Ecto neural progenitor cell (in vitro differentiated cells): ENCODE results near the gene ROBO1.
"Not testable (repeated sequence)": the region's sequence is repeated elsewhere in the genome, so short reads cannot be mapped to it uniquely, and the experiment has no call there.

Experiments
- DNase-seq: peaks from one replicate; pipeline ENCODE4 v3.0.0-alpha.2; 2018; ENCODE audit warnings: low spot score

Gene ROBO1

DNA sequence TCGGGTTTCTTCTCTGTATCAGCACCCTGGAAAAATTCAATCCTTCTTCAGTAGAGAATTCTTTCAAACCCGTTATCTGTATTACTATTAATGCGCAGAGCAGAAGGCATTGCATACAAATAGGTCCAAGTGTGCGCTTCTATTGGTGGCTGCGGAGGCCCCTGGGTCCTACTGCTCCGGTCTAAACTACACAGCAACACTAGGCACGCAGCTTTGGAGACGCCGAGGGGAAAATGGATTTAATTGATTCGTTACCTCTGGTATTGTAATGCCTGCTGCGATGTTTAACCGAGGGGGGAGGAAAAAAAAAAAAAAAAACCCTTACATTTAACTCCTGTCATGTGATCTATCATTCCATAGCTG is at the start of gene ROBO1:
Gene ROBO1 (minus strand): TSS at position 94 of the 363 bp plus-strand sequence.
- DNase-seq: peak; percentile 55

DNA sequence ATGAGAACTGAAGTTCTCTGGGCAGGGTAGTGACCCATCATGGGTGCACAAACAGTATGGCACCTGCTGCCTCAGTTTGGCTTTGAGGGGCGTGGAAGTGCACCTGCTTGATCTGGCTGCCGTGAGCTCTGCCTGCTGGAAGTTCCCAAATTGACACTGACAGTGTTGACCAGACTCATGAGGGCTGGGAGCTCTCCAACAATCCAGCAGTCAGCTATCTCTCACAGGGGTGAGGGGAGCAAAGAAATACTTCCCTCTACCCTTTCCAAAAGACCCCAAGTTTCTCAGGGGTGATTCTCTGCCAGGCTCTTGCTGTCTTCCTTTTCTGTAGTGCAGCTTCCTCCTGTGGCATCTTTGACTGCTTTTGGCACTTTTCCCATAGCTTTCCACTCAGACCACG is 49.4 kb upstream of the ROBO1 start:
- DNase-seq: no peak

DNA sequence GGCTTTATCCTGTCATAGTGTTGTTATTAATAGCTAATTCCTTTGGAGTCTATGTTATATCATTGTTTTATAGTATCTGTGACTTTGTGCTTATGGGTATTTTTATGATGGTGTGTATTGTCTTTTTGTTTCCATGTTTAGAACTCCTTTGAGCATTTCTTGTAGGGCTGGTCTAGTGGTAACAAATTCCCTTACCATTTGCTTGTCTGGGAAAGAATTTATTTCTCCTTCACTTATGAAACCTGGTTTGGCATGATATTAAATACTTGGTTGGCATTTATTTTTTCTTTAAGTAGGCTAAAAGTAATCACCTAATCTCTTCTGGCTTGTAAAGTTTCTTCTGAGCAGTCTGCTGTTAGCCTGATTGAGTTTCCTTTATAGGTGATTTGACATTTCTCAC is 47.7 kb upstream of the ROBO1 start:
- no peak for DNase-seq

DNA sequence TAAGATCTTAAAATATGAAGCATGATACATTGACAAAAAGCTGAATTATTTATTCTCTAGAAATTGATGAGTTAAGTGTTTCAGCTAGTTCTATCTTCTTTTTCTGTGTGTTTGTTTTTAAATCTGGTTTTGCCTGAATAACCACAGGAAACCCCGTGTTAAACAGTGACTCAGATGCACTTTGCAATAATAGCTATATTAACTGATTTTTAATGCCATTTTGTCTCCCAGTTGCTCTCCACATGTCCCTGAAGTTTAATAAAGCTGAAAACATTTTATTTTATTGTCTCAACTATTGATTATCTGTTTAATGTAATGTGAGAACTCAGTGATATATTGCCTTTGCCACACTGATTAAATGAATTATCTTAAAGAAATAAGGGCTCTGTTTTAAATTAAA is 42.8 kb upstream of the ROBO1 start:
- no peak for DNase-seq

DNA sequence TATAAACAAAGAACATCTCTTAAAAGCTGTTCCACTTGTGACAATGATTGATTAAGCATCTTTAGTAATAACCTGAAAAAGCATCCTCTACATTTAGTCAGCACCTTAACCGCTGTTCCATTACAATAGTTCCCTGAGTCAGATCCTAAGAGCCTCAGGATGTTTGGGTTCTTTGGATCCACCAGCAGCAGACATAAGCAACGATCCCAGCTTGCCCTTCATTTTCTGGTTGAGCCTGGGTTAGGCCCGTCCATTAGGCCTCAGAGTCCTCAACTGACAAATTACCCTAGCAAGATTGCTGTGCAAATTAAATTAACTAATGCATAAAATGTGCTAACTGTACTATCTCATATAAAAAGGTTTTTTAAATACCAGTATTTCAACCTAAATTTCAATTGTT is 42.3 kb upstream of the ROBO1 start:
- DNase-seq: no peak

DNA sequence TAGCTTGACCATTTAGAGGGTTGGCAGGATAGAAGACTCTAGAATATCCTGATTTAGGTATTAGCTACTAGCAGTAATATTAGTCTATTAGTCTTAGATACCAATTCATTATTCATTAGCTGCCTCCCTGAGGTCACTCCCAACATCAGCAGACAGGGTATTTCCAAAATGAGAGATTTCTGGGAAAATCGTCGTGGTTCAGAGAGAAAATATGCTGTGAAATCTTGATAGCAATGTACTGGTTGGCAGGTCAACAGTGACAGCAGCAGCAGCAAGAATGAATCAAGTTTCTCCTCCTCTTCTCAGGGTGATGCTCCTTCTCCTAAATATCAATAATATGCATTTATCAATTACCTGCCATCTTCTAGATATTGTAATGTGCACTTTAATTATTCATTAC is 41.3 kb upstream of the ROBO1 start:
- DNase-seq: no peak

DNA sequence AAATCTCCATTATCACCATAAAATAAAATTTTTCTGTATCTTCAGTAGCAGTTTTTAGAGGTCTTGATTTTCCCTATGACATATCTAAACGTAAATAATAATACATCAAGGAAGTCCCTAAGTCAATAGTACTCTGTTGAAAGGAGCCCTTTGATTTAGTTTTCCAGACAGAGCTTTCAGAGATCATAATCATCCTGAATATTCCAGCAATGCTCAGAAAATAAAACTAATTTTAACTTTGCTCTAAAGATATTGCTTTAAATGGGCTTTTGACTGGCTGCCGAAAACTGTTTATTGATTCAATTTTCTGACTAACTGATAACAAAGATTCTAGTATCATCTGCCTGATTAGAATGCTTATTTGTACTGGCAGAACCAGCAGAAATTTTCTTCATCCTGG is 40.7 kb upstream of the ROBO1 start:
- no peak for DNase-seq

DNA sequence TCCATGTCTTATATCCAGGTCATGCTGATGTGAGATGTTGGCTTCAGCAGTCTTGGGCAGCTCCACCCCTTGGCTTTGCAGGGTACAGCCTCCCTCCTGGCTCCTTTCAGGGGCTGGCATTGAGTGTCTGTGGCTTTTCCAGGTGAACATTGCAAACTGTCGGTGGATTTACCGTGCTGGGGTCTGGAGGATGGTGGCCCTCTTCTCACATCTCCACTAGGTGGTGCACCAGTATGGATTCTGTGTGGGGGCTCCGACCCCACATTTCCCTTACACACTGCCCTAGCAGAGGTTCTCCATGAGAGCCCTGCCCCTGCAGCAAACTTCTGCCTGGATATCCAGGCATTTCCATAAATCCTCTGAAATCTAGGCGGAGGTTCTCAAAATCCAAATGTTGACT is 22.4 kb upstream of the ROBO1 start:
- not testable (repeated sequence) for DNase-seq

DNA sequence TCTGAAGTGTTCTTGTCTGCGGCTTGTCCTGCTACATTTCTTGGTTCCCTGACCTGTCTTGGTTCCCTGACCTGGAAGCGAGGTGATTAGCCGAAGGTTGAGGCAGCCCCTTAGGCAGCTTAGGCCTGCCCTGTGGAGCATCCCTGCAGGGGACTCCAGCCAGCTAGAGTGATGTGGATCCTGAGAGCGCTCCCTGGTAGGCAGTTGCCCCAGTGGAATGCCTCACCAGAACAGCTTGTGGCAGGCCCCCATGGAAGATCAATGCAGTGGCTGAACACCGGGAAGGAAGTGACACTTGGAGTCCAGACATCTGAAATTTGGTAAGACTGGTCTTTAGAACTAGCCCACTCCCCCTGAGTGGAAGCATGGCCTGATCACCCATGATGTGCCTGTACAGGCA is 5.5 kb upstream of the ROBO1 start:
- no peak for DNase-seq

DNA sequence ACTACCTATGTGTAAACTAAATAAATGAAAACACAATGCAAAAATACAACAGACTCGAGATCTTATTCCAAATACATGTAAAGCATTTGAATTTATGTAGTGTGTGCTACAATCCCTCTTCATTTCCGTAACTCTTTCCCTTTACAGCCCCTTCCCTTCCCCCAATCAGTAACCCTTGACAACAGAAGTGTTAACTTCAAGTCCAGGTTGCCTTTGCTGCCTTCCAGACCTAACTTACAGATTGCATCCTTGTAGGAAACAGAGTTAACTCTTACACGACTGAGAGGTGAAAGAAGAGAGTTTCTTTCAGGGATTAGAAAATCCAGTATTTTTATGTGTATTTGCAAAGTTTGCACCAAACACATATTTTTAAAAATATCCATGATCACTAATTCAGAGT is 1.4 kb upstream of the ROBO1 start:
- DNase-seq: no peak

DNA sequence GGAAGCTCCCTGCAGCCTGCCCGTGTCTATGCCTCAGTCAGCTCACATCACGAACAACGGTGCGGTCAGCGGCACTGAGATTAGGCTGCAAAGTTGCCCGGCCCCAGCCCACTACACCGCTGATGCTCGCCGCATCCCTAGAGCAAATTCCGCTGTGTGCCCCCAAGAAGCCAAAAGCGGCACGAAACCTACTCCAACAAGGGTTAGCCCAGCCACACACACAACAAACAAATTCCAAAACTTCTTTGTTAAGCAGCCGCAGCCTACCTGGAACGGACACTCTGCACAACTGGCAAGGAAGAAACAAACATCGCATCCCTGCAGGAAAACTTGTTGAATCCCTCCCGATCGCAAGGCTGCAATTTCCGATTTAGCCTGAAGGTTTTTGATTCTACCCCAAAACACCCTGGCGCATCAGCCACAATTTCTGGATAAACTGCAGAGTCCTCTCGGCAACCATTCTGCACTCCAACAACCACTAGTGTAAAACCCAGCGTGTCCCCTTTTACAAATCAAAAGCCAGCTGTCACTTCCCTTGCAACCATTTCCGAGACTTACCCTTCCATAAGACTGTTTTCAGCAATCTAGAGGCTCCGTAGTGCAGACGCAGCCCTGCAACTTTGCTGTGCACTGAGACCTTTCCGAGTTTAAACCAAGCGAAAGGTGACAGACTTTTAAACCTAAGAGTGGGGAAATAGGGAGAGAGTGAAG is 449 bp downstream of the ROBO1 start:
- DNase-seq: peak; percentile 60

DNA sequence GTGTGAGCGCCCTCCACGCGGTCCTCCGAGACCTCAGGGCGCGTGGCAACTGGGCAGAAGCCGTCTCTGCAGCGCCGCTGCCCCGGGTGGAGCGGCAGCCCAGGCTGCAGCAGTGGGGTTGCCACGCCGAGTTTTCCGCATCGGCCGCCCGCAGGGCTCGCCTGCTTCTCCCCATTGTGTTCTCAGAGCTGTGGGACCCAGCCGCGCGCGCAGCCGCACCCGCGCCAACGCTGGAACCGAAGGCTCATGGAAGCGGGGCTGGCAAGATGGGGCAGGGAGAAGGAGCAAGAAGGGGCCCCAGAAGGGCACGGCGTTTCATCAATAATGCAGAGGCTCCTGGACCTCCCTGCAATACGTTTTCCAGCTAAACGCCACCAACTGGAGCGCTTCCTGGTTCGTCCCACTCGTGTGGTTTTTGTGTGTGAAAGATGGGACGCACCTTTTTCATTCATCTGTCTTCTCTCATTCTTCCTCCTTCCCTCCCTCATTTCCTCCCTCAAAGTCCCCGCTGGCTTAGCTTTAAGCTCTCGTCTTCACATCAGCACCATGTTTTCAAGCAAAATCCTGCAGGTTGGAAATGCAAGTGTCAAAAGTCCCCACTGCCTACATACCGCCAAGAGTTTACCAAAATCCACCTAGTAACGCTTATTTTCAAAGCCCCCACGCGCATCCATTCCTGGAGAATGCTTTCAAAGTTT is 1.2 kb downstream of the ROBO1 start:
- peak; percentile 57 for DNase-seq

DNA sequence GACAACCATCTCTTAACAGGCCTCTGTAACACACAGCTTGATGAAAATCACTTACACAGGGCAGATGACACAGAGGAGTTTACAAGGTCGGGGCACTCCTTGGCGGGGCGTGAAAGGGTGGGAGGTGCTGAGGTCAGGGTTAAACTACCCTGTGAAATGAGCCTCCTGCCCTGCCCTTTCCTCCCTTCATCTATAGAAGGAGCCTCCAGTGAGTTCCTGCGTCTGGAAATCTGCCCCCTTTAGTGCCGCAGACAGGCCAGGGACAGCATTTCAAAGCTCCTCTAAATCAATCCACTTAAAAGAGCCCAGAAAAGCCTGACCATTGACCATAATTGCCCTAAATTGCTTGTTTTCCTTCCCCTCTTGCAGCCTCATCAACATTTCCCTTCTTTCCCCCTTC is 1.9 kb downstream of the ROBO1 start:
- no peak for DNase-seq

DNA sequence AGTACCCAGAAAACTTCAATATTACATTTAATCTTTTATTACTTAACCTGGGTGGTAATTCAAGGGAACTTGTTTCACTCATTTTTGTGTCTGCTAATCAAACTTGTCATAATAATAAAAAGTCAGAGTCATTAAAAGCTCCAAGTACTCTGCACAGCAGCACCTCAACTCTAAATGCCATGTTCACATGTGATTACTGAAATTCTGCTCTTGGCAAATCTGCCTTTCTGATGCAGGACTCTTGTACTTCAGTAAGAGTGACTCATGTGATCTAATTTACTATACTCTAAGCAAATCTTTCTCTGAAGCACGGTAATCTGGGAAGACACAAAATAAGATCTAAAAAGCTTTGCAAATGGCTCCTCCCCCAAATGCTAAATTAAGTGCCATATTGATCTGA is 6.4 kb downstream of the ROBO1 start:
- no peak for DNase-seq

DNA sequence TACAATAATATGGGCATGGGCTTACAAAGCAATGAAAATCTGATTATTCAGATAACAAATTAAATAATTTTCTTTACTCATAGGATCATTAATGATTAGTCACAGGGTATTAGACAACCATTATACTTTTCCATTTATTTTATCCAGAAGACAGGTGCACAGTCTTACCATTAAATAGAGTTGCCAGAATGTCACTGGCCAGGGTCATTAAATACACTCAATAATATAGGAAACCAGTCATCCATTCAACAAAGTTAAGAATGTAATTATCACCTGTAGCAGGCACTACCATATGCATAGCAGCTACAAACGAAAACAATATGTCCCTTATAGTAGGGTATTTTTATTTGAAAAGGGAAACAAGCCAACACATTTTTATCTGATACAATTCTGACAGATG is 16.1 kb downstream of the ROBO1 start:
- DNase-seq: no peak

DNA sequence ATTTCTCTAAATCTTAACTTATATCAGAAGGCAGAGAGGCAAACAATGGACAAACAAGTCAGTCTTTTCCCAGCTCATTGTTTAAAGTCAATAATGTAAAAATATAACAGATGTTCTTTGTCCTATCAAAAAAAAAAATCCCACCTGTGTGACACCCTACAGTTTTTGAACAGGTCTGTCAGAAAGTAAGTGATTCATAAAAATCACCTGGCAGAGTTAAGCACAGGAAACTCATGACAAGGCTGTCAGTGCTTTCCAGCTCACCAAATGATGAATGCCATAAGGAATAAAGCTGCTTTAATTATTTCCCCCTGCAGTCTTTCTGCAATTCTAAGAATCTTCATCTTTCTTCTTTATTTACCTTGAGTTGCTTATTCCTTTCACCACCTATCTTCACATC is 30.3 kb downstream of the ROBO1 start:
- no peak for DNase-seq

DNA sequence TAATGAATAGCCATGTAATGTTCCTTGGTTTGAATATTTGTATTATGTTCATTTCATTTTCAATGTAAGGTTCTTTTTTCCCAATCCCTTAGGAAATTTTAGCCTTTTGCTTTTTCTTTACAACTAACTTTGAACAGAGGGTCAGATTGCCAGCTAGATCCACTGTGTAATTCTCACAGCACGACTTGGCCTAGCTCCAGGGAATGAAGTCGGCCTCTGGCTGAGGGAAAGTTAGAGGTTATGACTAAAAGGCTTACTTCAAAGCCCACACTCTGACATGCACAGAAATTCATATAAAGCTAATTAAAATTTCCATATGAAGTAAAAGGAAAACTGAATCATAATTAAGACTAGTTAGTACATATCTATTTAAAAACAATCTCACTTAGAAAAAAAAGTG is 38.7 kb downstream of the ROBO1 start:
- no peak for DNase-seq

DNA sequence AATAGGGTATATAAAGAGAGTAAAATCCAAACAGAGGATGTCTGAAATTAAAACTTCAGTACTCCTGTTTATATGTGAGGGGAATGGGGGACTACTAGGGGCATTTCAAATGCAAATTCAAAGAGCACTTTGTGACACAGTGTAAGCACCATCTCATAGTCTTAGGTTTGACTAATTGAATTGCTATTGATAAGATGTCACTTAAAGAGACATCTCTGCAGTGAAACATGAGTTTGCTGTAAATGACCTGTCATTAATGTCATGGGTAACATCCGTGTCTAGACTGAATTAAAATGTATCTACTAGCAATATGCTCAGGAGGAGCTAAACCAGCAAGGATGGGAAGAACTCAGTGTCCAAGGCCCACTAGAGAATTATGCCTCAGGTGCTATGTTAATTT is 41.0 kb downstream of the ROBO1 start:
- no peak for DNase-seq

DNA sequence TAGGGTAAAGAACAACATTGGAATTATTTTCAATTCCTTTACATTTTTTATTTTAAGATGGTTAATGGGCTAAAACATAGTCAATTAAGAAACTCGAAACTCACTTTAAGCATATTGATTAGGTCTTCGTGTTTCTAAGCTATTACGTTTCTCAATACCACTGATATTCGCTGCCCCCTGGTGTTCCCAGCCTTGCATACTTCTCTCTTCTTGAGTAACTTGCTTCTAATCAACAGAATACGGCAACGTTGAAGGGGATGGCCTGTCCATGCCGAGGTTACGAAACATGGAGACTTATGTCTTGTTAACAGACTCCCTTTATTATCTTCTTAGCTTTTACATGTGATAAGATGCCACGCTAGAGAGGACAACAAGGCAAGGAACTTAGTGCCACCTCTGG is 43.6 kb downstream of the ROBO1 start:
- no peak for DNase-seq

DNA sequence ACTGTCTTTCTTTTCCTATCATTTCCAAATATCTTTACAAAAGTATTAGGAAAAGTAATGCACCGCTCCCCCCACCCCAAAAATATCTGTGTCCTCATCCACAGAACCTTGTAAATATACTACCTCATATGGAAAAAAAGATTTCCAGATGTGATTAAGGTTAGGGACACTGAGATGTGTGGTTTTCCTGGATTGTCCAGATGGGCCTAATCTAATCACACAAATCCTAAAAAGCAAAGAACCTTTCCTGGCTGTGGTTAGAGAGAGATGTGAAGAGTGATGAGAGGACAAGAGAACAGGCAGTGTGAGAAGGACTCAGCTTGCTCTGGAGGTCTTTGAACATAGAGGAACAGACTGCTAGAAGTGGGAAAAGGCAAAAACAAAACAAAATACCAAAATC is 77.7 kb downstream of the ROBO1 start:
- no peak for DNase-seq

DNA sequence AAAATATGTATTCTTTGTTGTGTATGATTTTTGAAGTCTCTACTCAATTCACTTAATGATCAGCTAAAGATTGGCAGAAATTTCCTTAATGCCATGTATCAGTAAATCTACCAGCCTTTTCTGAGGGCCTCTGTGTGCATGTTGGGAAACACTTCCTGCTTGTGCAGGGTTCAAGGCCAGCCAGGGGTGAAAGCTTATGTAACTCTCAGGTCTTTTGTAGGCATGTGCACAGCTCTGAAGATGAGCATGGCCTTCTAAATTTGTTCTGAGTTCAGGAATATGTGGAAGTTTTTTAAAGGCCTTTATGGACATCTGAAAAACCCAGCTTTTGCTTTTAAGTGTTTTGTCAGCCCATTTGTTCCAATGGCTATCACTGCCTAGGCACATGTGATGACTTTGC is 82.7 kb downstream of the ROBO1 start:
- DNase-seq: no peak

DNA sequence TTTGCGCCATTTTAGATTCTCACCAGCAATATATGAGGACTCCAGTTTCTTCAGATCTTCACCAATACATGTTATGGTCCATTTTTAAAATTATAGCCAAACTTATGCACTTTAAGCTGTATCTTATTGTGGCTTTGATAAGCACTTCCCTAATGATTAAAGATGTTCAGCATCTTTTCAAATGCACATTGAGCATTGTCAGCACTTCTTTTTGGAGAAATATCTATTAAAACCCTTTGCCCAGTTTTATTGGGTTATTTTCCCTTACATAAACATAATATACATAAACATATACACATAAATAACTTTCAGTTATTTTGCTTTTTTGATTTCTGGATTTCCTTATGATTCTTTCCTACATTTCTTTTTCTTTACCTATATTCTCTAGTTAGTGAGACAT is 83.8 kb downstream of the ROBO1 start:
- no peak for DNase-seq

DNA sequence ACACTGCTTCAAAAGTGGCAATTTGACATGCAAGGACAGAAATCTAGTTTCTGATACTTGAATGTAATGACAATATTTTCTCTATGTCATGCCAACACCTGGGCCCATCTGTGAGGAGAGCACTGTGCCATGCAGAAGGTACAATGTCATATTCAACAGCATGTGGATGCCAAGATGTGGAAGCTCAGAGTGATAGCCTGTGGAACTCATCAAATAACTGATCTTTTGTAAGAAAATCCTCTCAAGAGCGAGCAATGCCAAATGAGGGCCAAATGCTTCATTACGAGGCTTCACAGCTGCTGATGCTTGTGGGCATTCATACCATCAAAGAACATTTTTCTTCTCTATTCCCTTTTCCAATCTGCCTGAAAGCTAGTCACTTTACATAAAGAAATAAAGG is 95.1 kb downstream of the ROBO1 start:
- DNase-seq: no peak

DNA sequence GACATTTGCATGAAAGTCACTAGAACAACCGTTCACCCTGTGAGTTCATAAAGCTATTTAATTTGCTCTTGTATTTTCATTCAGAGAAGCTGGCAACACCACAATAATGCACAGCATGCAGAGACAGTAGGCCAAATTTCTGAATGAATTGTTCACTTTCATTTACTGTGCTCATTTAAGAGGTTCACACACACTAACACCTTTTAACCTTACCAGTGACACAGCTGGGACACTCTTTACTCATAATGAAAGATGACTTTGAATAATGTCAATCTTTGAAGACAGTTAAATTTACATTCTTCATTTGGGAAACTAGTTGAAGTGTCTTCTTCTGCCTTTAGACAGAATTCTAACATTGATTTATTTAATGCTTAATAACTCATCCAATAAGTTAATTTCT is 95.7 kb downstream of the ROBO1 start:
- DNase-seq: no peak
